GM21515 (cell line): ENCODE results near the gene CAMK1G.

ENCODE experiments used
- ATAC-seq: cut with Tn5 transposase; IDR thresholded peaks from one replicate; pipeline ENCODE4 v1.9.1; 2021; ENCODE audit not compliant: unreplicated experiment

The CAMK1G gene

DNA sequence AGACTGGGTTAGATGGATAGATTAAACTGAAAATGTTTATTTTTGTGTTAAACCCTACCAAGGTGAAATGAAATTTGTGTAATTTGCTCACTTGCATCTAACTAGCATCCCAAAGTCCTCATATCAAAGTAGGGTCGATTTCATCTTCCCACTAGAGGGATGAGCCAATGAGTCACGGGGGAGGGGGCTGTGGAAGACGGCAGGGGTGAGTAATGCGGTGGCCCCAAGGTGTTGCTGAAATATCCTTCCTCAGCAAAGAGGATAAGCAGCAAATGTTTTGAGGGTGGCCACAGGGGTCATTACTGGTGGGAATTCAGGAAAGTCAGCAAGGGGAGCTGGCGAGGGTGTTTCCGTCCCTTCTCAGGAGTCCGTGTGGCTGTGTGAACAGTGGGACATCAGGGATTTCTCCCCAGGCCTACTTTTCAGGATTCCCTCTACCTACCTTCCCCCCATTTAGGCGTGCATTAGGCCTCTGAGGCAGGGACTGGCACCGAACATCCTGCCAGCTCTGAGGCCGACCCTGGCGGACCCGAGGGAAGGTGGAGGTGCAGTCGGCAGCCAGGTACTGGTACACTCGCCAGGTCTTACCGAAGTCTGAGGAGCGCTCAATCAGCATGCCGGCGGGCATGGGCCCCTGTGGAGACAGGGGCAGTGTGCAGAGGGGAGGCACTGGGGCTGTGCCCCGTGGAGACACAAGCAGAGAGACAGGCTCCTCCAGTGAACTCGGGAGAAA lies 50.7 kb downstream of the CAMK1G start:
- no peak for ATAC-seq

DNA sequence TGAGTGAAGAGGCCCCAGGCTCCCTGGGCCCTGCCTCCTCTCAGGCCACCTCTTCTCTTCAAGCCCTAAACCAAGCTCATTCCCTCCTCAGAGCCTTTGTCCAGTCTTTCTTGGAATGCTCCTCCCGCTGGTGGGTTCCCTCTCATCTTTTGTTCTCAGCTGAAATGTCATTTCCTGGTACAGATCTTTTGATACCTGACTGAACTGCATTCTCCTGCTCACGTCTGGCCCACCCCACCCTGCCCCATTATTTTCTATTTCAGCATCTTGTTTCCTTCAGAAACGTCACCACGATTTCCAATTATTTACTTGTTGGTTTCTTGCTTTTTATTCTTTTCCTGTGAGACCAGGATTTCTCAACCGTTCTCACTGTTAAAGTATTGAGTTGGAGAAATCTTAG lies 52.3 kb downstream of the CAMK1G start:
- ATAC-seq = no peak

GRCh38 chr1:209641832-209642172 lies 58.3 kb downstream of the CAMK1G start:
- ATAC-seq = no peak

- no peak for ATAC-seq
These were observed 59.3 kb downstream of the CAMK1G start for GRCh38 chr1:209642816-209643215.

- no peak for ATAC-seq
These were observed 59.9 kb downstream of the CAMK1G start for GRCh38 chr1:209643285-209644020.

DNA sequence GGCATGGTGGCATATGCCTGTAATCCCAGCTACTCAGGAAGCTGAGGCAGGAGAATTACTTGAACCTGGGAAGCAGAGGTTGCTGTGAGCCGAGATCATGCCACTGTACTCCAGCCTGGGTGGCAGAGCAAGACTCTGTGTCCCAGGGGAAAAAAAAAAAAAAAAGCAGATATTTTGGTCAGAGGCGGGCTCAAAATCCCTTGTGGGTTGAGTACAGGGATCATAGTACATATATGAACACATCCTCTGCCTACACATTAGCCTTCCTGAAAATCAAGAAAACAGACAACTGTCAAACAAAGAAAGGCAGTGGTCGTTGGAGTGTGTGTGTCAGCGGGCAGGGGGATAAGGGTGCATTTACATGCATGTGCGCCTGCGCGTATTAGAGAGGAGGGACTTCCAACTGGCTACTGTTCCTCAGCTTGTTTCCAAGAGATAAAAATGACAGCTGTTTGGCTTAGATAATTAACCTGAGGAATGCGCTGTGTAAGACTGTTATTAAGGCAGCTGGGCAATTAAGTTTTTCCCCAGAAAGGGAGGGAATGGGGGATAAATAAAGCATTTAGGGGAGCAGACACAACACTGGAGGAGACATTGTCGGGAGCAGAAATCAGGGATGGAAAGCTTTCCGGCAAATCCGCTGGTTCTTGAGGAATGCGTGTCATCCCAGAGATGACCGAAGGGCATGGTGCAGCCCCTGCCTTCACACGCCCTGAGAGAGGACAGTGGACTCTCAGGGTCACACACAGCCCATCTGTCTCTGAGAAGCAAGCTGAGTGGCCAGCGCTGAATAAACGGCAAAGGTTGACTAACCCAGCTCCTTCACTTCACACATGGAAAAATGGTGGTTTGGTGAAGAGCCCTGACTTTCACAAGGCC lies 62.3 kb downstream of the CAMK1G start:
- ATAC-seq = no peak

DNA sequence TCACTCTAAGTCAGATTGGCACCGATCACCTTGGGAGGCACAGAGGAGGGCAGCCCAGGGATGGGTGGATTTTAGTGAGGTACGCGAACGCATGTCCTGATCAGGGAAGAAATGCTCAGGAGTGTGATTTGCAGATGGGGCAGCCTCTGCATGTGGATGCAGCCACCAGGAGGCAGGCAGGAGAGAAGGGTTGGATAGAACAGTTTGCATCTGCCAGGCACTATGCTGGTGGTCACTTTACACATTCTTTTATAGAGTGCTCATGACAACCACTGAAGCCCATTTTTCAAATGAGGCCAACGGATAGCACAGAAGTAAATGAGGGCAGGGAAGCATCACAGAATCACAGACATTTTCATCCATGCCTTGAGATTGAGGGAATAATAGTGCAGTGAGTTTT lies 63.0 kb downstream of the CAMK1G start:
- no peak for ATAC-seq

DNA sequence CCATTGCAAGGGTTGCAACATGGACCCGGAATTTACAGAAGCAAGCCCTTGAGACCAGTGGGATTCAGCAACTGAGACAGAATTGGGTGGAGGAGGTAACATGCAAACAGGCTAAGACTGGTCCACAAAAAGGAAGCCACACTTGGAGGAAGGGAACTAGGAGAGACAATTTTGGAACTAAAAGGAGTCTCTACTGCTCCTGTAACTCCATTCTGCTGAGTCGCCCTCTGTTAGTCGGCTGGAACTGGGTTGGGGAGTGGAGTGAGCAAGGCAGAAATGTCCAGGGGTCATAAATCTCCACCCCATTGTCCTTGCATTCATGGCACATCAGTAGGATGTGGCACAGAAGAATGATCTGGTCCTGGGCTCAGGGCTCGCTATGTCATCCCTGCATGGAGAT lies 63.6 kb downstream of the CAMK1G start:
- ATAC-seq = no peak

GRCh38 chr1:209648346-209648745 lies 64.8 kb downstream of the CAMK1G start:
- no peak for ATAC-seq

GRCh38 chr1:209648931-209649776 lies 65.6 kb downstream of the CAMK1G start:
- no peak for ATAC-seq

DNA sequence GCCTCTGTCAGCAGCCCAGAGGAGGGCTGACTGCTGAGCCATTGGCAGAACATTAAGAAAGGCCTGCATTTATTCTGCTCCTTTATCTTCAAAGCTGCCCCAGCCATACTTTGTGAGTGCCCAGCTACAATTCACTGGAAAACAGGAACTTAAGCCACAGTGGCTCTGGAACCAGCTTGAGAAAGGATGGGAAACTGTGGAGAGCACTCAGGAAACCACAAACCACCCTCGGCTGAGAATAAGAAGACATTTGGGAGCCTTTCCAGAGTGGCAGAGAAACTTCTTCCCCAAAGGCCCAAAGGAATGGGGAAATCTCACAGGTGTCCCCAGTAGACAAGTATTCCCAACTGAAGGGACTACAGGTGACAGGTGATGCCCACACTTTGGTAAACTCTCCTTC lies 66.9 kb downstream of the CAMK1G start:
- no peak for ATAC-seq

DNA sequence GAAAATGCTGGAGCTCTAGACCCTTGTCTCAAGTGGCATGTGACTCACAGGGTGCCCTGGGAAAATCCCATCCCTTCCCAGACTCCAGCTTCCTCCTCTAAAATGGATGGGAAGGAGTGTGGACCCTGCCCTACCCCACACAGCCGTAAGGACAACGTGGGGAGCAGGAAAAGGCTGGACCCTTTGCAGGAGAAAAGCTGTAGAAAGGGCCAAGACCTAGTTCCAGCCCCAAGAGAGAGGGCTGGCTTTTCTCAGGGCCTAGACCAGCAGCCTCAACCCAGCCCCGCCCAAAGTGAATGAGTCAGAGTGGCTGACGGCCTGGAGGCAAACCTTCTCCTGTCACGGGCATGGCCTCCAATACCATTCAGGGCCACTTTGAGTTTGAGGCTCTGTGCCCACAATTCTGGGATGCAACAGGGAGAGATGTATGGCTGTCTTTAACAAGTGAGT lies 67.6 kb downstream of the CAMK1G start:
- no peak for ATAC-seq

- no peak for ATAC-seq
These were observed 68.7 kb downstream of the CAMK1G start, which contains the start of gene LAMB3 for GRCh38 chr1:209652121-209652735. LAMB3 (minus strand) TSS chr1:209652425; CDS start chr1:209650944, 1,481 bp downstream.

GRCh38 chr1:209652873-209653401 lies 69.4 kb downstream of the CAMK1G start:
- ATAC-seq = no peak

DNA sequence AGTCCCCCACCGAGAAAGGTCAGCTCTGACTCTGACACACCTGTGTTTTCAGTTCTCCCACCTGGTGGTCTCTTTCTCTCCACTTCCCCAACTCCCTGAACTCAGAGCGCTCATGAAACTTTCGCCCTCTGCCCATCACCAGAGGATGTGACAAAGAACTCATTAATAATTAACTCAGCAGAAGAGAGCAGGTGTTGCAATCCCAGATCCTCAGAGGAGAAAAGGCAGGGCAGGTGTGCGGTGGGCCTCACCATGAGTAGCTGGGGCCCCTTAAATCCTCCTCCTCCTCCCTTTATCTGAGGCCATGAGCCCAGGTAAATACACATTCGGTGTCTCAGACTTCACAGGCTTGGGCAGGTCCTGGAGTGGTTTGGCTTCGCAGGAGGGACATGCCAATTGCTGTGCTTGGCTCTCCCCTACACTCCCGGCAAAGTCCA lies 70.4 kb downstream of the CAMK1G start:
- ATAC-seq = no peak

- no peak for ATAC-seq
These were observed 72.1 kb downstream of the CAMK1G start for GRCh38 chr1:209655411-209656231.

DNA sequence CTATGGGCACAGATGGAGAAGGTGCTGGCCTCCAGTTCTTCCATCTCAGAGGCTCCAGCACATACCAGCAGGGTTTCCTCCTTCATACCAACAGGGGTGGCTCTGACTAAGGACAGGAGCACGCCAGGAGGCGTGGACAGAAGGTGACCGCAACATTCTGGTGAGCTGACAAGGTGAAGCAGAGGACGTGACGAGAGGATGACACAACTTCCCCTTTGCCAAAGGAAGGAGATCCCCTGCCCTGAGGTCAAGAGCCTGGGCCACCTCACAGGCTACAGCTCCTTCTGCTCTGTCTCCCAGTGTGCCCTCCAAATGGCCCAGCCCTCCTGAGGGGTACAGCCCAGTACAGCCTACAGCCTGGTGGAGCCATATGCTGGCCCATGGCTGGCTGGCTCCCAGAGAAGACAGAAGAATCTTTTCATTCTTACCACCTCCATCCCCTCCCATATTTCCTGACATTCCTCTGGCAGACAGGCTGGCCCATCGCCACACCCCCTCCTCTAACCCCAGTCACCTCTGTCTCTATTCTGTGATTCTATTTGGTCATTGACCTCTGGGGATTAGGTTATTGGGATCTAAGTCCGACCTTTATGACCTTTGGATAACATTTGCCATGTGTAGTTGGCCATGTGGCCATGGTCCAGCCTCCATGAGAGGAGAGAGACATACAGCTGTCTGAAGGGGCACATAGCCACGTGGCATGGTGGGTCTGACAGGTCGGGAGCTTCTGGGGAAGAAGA lies 73.8 kb downstream of the CAMK1G start:
- no peak for ATAC-seq

- no peak for ATAC-seq
These were observed 74.4 kb downstream of the CAMK1G start for GRCh38 chr1:209657918-209658317.
